ENCODE results near the gene DOCK6. TPM values are rescaled to one million over a fixed set of nuclear protein-coding genes. Genes with fewer than 3 reads are reported as not detected.

The DOCK6 gene
- total and polyA plus RNA-seq, 2 of the 13 experiments (the other 11 are each of a cell fraction or from before 2014, with no cell fraction given), result 5.4 to 38.1 TPM

- TF ChIP-seq ZNF280D (CRISPR knock-in tag; IDR thresholded peaks at IDR 0.05) (peak; percentile 18; the same call in 1 of the 2 replicates), ZNF773 (CRISPR knock-in tag; IDR thresholded peaks at IDR 0.05; ENCODE audit: borderline replicate concordance) (no peak), ZNF746 (CRISPR knock-in tag; IDR thresholded peaks at IDR 0.05) (peak; percentile 88; the same call in 1 of the 2 replicates), MEIS2 (CRISPR knock-in tag; IDR thresholded peaks at IDR 0.05) (no peak), SRSF4 (IDR thresholded peaks at IDR 0.05; ENCODE audit: low read depth, low read length, poor library complexity, severe bottlenecking) (no peak), ZNF556 (CRISPR knock-in tag; IDR thresholded peaks at IDR 0.05; ENCODE audit: borderline replicate concordance) (peak; percentile 96), TFAP4 (IDR thresholded peaks at IDR 0.05; ENCODE audit: borderline replicate concordance, low read depth) (peak; percentile 81; the same call in 1 of the 2 replicates), CSRNP1 (CRISPR knock-in tag; IDR thresholded peaks at IDR 0.05) (peak; percentile 83), ZNF362 (CRISPR knock-in tag; IDR thresholded peaks at IDR 0.05; ENCODE audit: borderline replicate concordance) (no peak; the same call in 1 of the 2 replicates), PAWR (CRISPR knock-in tag; IDR thresholded peaks at IDR 0.05; ENCODE audit: borderline replicate concordance) (0 out of 2 replicates have a peak, but pooled peaks have one; percentile 22), RXRA (CRISPR knock-in tag; IDR thresholded peaks at IDR 0.05) (peak; percentile 98), BATF2 (CRISPR knock-in tag; IDR thresholded peaks at IDR 0.05) (no peak), ZBTB43 (CRISPR knock-in tag; conservative IDR thresholded peaks at IDR 0.05) (peak; percentile 68), SNAI1 (CRISPR knock-in tag; IDR thresholded peaks at IDR 0.05; ENCODE audit: borderline replicate concordance) (no peak), ZNF317 (CRISPR knock-in tag; IDR thresholded peaks at IDR 0.05) (peak; percentile 76), ZFYVE20 (CRISPR knock-in tag; IDR thresholded peaks at IDR 0.05; ENCODE audit: borderline replicate concordance, low read depth) (no peak), ZNF879 (CRISPR knock-in tag; IDR thresholded peaks at IDR 0.05) (no peak; the same call in 1 of the 2 replicates)
These were observed 25.7 kb downstream of the DOCK6 start (continued) for GRCh38 chr19:11236324-11237301.

Data from HepG2 (cell line).